Measurements from ENCODE around the gene AGR3. TPM values are rescaled to one million over a fixed set of nuclear protein-coding genes. Genes with fewer than 3 reads are reported as not detected.
A peak's percentile ranks its signal among the peaks of the same experiment; 100 is the strongest.

The AGR3 gene
- total and polyA plus RNA-seq, 8 donors: 14.2 to 74.0 (median 24.2) TPM; not detected in 3

- H3K27ac ChIP-seq: peak overlapping the region in 4 of 5 donors; percentile 50 to 84 (median 78)
Measured at GRCh38 chr7:16815001-16815400, 66.8 kb downstream of the AGR3 start.

GRCh38 chr7:16813232-16813616 is 68.6 kb downstream of the AGR3 start:
- WGBS, 5 donors: 22 to 56% (median 29%) methylated on average over 3 of the region's 3 CpGs
- no peaks in the 10 kb centered on the region for H3K36me3 ChIP-seq
- TF ChIP-seq POLR2A (IDR thresholded peaks at IDR 0.05) (no peak), POLR2AphosphoS5 (IDR thresholded peaks at IDR 0.05) (no peak), CTCF (IDR thresholded peaks at IDR 0.05) (no peak), EP300 (IDR thresholded peaks at IDR 0.05) (no peak)
- no peak overlapping the region for H3K4me3 ChIP-seq
- no peak for DNase-seq
- peaks cover 0 to 19% (median 7%) of the 10 kb centered on the region in 4 donors for H3K4me1 ChIP-seq
- H3K27me3 ChIP-seq: no peaks in the 10 kb centered on the region
- no peaks in the 10 kb centered on the region for H3K9me3 ChIP-seq
- intact Hi-C loops (cut with DNase I; ENCODE audit: low total_unique reads): no loop called here
- peak overlapping the region; percentile 40 to 78 (median 75) for H3K27ac ChIP-seq

More at GRCh38 chr7:16815001-16815400, 66.8 kb downstream of the AGR3 start:
- Histone ChIP-seq H3K9me3 (no peaks in the 10 kb centered on the region), H3K36me3 (no peaks in the 10 kb centered on the region), H3K4me1 (peaks cover 0 to 19% (median 5%) of the 10 kb centered on the region in 4 donors), H3K4me3 (no peak overlapping the region), H3K27me3 (no peaks in the 10 kb centered on the region)
- DNase-seq: no peak
- intact Hi-C loops (cut with DNase I; ENCODE audit: low total_unique reads): no loop called here
- TF ChIP-seq EP300 (IDR thresholded peaks at IDR 0.05) (no peak), POLR2AphosphoS5 (IDR thresholded peaks at IDR 0.05) (no peak), CTCF (IDR thresholded peaks at IDR 0.05) (no peak), POLR2A (IDR thresholded peaks at IDR 0.05) (no peak)
- 32 to 68% (median 46%) methylated on average over 2 of the region's 2 CpGs for WGBS, 5 donors

- no peaks in the 10 kb centered on the region for H3K27me3 ChIP-seq
- WGBS, 5 donors: 43 to 67% (median 55%) methylated on average over 4 of the region's 4 CpGs
- H3K27ac ChIP-seq: peak overlapping the region in 4 of 5 donors; percentile 72 to 78 (median 76)
- H3K9me3 ChIP-seq: no peaks in the 10 kb centered on the region
- DNase-seq: no peak
- H3K4me1 ChIP-seq: peaks cover 0 to 19% (median 7%) of the 10 kb centered on the region in 4 donors
- no peak overlapping the region for H3K4me3 ChIP-seq
- no peaks in the 10 kb centered on the region for H3K36me3 ChIP-seq
- intact Hi-C loops (cut with DNase I; ENCODE audit: low total_unique reads): no loop called here
- no peak for TF ChIP-seq CTCF (IDR thresholded peaks at IDR 0.05)
- TF ChIP-seq POLR2AphosphoS5 (IDR thresholded peaks at IDR 0.05): no peak
- TF ChIP-seq EP300 (IDR thresholded peaks at IDR 0.05): no peak
- TF ChIP-seq POLR2A (IDR thresholded peaks at IDR 0.05): no peak
Measured at GRCh38 chr7:16812542-16813231, 69.1 kb downstream of the AGR3 start.

- 34 to 55% (median 40%) methylated on average over 2 of the region's 2 CpGs for WGBS, 5 donors
- Histone ChIP-seq H3K27ac (peak overlapping the region in 4 of 5 donors; percentile 44 to 78 (median 74)), H3K9me3 (no peaks in the 10 kb centered on the region), H3K4me1 (peaks cover 0 to 12% (median 7%) of the 10 kb centered on the region in 4 donors), H3K27me3 (no peaks in the 10 kb centered on the region), H3K36me3 (no peaks in the 10 kb centered on the region), H3K4me3 (no peak overlapping the region)
- TF ChIP-seq CTCF (IDR thresholded peaks at IDR 0.05) (no peak), POLR2AphosphoS5 (IDR thresholded peaks at IDR 0.05) (peak in 2 of 3 donors; percentile 16 to 19)
- intact Hi-C loops (cut with DNase I; ENCODE audit: low total_unique reads): no loop called here
- DNase-seq: peak in 1 of 2 donors; percentile 59
Measured at GRCh38 chr7:16811551-16811950, 70.2 kb downstream of the AGR3 start.

Data from stomach (tissue), 9 donors.